OCI-LY1 (cell line): ENCODE results near the gene RASA3.

ENCODE experiments used
- EZH2 ChIP-seq: fragments of 200-600 bp; sonication (generic), shearing (Covaris generic); IDR thresholded peaks from 2 replicates; pipeline ENCODE4 v1.8.0; 2017; ENCODE audit warnings: borderline replicate concordance, mixed run types, mild to moderate bottlenecking, antibody characterized with exemption, low read length, moderate library complexity, mixed read lengths
- TF ChIP-seq, protein P1 (sequence below): fragments of 200-600 bp; sonication (generic), shearing (Covaris generic); IDR thresholded peaks from 2 replicates; pipeline ENCODE4 v1.5.1; 2017; ENCODE audit warnings: mild to moderate bottlenecking, antibody characterized with exemption, low read length, moderate library complexity, mixed read lengths

DNA sequence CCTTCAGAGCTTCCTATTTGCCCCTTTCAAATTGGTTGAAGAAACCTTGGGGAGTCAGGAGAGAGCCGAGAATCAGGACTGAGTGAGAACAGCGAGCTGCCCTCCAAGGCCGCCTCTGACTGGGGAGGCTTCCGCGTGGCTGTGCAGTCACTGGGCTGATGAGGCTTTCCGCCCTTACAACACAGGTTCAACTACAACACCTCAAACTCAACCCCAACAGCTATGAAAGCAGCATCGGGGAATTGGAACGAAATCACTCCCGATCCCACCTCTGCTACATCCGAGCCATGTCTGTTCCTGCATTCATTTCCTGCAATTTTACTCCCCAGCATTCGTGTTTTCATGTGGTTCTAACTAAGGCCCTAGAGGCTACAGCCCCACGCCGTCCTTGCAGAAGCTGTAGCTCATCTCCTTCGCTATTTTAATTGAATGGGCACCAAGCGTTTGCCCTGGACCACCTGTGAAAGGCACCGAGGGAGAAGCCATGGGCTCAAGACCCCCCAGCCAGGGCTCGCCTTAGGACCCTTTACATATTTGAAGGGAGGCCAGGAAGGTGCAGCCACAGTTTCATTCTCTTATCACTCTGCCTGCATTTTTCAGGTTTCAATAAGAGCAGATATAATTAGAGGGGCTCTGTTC lies 12.3 kb upstream of the RASA3 start:
- TF ChIP-seq, protein P1, sequence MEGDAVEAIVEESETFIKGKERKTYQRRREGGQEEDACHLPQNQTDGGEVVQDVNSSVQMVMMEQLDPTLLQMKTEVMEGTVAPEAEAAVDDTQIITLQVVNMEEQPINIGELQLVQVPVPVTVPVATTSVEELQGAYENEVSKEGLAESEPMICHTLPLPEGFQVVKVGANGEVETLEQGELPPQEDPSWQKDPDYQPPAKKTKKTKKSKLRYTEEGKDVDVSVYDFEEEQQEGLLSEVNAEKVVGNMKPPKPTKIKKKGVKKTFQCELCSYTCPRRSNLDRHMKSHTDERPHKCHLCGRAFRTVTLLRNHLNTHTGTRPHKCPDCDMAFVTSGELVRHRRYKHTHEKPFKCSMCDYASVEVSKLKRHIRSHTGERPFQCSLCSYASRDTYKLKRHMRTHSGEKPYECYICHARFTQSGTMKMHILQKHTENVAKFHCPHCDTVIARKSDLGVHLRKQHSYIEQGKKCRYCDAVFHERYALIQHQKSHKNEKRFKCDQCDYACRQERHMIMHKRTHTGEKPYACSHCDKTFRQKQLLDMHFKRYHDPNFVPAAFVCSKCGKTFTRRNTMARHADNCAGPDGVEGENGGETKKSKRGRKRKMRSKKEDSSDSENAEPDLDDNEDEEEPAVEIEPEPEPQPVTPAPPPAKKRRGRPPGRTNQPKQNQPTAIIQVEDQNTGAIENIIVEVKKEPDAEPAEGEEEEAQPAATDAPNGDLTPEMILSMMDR, result no peak
- no peak for TF ChIP-seq EZH2
